Measurements from ENCODE around the gene MAGI1.

DNA sequence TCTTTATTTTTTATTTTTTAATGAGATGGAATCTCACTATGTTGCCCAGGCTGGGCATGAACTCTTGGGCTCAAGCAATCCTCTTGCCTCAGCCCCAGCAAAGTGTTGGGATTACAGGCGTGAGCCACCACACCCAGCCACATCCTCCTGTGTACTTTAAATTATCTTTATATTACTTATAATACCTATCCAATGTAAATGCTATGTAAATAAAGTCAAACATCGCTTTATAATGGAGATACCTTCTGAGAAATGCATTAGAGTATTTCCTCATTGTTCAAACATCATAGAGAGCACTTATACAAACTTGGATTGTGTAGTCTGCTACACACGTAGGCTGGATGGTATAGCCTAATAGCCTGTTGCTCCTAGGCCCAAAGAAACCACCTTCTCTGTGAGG is 41.4 kb upstream of the MAGI1 start:
- no peak for TF ChIP-seq TCF7 (CRISPR knock-in tag; IDR thresholded peaks at IDR 0.05; ENCODE audit: low read depth)
- TF ChIP-seq, protein P1, sequence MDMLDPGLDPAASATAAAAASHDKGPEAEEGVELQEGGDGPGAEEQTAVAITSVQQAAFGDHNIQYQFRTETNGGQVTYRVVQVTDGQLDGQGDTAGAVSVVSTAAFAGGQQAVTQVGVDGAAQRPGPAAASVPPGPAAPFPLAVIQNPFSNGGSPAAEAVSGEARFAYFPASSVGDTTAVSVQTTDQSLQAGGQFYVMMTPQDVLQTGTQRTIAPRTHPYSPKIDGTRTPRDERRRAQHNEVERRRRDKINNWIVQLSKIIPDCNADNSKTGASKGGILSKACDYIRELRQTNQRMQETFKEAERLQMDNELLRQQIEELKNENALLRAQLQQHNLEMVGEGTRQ (CRISPR knock-in tag; IDR thresholded peaks at IDR 0.05), result no peak
- no peak for TF ChIP-seq ZNF263 (CRISPR knock-in tag; IDR thresholded peaks at IDR 0.05; ENCODE audit: low read depth)
- TF ChIP-seq, protein P2, sequence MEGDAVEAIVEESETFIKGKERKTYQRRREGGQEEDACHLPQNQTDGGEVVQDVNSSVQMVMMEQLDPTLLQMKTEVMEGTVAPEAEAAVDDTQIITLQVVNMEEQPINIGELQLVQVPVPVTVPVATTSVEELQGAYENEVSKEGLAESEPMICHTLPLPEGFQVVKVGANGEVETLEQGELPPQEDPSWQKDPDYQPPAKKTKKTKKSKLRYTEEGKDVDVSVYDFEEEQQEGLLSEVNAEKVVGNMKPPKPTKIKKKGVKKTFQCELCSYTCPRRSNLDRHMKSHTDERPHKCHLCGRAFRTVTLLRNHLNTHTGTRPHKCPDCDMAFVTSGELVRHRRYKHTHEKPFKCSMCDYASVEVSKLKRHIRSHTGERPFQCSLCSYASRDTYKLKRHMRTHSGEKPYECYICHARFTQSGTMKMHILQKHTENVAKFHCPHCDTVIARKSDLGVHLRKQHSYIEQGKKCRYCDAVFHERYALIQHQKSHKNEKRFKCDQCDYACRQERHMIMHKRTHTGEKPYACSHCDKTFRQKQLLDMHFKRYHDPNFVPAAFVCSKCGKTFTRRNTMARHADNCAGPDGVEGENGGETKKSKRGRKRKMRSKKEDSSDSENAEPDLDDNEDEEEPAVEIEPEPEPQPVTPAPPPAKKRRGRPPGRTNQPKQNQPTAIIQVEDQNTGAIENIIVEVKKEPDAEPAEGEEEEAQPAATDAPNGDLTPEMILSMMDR (IDR thresholded peaks at IDR 0.05), result no peak
- no peak for TF ChIP-seq GABPB1 (CRISPR knock-in tag; IDR thresholded peaks at IDR 0.05)
- TF ChIP-seq ETV6 (CRISPR knock-in tag; IDR thresholded peaks at IDR 0.05), result no peak
- no peak for TF ChIP-seq ATF1 (CRISPR knock-in tag; IDR thresholded peaks at IDR 0.05)
- TF ChIP-seq ZBTB21 (CRISPR knock-in tag; IDR thresholded peaks at IDR 0.05; ENCODE audit: borderline replicate concordance), result no peak
- TF ChIP-seq, protein P3, sequence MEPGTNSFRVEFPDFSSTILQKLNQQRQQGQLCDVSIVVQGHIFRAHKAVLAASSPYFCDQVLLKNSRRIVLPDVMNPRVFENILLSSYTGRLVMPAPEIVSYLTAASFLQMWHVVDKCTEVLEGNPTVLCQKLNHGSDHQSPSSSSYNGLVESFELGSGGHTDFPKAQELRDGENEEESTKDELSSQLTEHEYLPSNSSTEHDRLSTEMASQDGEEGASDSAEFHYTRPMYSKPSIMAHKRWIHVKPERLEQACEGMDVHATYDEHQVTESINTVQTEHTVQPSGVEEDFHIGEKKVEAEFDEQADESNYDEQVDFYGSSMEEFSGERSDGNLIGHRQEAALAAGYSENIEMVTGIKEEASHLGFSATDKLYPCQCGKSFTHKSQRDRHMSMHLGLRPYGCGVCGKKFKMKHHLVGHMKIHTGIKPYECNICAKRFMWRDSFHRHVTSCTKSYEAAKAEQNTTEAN (CRISPR knock-in tag; IDR thresholded peaks at IDR 0.05), result no peak
- TF ChIP-seq FOXK1 (CRISPR knock-in tag; IDR thresholded peaks at IDR 0.05), result no peak
- TF ChIP-seq, protein P4, sequence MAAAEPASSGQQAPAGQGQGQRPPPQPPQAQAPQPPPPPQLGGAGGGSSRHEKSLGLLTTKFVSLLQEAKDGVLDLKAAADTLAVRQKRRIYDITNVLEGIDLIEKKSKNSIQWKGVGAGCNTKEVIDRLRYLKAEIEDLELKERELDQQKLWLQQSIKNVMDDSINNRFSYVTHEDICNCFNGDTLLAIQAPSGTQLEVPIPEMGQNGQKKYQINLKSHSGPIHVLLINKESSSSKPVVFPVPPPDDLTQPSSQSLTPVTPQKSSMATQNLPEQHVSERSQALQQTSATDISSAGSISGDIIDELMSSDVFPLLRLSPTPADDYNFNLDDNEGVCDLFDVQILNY (CRISPR knock-in tag; IDR thresholded peaks at IDR 0.05), result no peak

Data from WTC11 (cell line).